ENCODE data around the gene SHLD1.
A peak's percentile ranks its signal among the peaks of the same experiment; 100 is the strongest.

Gene SHLD1

DNA sequence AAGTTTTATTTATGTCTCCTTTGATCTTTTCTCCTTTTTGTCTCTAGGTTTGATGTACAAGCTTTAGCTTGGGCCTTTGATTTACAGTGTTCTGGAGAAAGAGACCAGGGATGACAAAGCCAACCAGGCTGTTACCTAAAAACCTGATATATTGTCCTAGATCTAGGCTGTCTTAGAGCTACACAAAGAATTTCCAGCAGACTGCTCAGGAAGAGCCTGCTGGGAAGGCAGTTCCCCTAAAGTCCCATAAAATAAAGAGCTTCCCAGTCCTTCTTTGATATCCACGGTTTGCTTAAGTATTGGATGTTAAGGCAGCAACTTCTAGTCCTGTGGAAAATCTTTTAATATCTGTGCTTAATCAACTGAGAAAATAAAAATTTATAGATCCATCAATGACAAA is 70.5 kb downstream of the SHLD1 start:
- DNase-seq (ENCODE audit: low read depth in 2 of 2): no peak

DNA sequence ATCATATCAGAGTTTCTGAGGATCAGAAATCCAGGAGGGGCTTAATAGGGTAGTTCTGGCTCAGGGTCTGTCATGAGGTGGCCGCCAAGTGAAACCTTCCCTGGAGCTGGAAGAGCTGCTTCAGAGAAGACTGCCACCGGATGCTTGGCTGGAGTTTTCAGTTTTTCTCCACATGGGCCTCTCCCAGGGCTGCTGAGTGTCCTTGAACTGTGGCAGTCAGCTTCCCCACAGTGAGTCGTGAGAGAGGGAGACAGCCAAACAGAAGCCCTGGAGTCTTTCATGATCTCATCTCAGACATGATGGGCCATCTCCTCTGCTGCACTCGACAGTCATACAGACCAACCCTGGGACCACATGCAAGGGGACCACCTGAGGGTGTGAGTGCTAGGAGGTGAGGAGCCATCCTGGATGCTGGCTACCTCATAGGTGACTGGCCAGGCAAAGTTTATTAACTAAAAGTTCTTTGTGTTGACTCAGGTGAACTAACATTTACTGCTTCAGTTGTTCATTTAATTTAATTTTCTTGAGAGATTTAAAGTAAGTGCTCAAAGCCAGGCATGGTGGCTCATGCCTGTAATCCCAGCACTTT is 71.5 kb downstream of the SHLD1 start:
- DNase-seq (ENCODE audit: low read depth in 2 of 2): no peak

DNA sequence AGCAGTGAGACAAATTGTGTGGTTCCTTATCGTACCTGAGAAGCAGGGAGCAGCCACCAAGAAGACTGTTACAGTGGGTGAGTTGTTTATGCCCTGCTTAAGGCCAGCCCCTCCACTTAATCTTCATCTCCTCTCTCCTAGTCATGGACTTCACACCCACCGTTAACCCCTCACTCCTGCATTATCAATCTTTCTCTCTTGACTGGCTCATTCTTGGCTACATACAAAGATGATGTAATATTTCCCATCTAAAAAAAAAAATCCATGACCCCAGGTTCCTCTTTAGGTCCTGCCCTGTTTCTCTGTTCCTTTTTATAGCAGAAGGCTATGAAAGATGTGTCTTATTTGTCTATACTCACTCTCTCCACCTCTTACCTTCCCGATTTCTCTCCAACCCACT is 72.4 kb downstream of the SHLD1 start:
- DNase-seq (ENCODE audit: low read depth in 2 of 2): no peak

DNA sequence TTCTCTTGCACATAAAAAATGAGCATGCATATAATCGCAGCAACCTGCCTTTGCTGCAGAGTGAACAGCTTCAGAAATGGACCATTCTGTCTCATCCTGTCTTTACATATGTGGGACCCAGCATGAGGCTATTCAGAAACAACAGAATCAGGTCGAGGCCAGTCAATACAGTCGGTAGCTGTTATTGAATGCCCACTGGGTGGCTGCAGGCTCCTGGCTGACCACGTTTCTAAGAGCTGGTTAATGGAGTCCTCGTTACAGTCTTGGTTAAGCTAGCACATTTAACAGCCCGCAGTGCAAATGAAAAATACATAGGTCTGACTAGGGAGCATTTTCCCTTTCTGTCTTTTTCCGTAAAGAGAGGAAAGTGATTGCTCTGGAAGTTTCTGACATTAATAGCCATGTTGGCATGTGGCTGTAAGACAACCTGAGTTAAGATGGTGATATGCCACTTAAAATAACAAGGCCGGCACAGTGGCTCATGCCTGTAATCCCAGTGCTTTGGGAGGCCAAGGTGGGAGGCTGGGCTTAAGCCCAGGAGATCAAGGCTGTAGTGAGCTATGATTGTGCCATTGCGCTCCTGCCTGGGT is 75.0 kb downstream of the SHLD1 start:
- DNase-seq (ENCODE audit: low read depth in 2 of 2): no peak

DNA sequence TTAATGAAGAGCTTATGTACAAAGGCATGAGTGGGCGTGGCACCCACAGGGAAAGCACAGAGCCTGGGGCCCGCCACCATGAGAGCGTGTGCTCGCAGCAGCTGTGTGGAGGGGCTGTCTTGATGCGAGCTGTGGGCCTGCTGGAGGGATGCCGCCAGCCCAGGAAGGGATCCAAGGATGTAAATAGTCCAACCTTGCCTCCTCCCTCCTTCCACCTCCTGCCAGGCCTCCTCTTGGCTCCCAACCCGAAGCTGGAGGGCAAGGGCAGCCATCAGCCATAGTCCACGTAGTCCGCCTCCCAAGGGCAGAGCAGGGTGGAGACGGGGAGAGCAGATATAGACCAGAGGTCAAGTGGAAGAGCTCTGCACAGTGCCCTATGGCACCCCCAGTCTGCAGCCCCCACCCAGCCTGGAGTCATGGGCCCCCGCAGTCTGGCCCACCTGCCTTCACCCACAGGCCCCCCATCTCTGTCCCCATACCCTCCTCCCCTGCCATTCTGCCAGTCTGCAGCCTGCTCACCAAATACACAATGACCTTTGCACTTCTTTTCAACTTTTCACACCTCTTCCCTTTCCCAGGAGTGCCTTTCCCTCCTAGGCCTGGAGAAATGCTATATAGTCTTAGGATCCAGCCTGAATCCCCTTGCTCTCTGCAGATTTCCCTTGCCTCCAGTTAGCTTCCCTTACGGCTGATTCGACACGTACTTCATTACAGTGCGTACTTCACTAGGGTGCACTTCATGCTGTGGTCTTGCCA is 77.1 kb downstream of the SHLD1 start:
- no peak for DNase-seq (ENCODE audit: low read depth in 2 of 2)

DNA sequence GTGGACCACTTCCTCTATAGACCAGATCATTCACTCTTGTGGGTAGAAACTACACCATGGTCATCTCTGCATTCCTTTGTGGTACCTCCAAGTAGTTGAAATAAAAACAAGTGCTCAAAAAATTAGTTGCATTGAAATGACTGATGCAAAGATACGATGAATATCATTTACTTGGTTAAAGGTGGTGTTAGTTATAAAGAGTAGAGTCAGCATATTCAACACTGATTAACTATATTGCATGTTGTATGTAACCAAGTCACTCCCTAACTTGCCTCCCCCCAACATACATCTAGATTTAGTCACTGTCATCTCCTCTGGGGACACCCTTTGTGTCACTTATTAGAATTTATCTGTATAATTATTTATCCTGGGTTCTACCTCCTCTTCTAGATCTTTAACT is 77.7 kb downstream of the SHLD1 start:
- DNase-seq (ENCODE audit: low read depth in 2 of 2): no peak

DNA sequence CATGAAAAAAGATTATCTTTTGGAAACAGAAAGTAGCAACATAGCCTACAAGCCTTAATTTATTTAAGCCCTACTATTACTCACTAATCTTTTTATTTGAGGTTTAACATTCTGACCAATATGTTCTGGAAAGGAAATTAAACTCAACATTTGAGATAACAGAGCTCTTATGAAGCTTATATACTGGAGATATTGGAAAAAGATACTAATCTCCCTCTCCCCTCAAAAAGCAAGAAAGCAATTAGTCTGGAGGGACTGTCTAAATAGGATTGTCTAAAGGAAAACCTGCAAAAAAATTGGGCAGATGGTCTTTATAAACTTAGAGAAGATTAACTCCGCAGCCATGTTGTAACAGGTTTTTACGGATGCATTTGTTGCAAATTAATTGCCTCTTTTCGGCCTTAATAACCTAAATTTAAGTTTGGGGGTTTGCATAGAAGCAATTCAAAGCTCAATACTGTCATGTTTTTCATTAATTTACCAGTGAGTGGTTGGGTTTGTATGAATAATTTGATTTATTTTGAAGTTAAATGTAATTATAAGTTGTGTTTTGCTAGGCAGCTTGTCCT is 79.1 kb downstream of the SHLD1 start:
- no peak for DNase-seq (ENCODE audit: low read depth in 2 of 2)

DNA sequence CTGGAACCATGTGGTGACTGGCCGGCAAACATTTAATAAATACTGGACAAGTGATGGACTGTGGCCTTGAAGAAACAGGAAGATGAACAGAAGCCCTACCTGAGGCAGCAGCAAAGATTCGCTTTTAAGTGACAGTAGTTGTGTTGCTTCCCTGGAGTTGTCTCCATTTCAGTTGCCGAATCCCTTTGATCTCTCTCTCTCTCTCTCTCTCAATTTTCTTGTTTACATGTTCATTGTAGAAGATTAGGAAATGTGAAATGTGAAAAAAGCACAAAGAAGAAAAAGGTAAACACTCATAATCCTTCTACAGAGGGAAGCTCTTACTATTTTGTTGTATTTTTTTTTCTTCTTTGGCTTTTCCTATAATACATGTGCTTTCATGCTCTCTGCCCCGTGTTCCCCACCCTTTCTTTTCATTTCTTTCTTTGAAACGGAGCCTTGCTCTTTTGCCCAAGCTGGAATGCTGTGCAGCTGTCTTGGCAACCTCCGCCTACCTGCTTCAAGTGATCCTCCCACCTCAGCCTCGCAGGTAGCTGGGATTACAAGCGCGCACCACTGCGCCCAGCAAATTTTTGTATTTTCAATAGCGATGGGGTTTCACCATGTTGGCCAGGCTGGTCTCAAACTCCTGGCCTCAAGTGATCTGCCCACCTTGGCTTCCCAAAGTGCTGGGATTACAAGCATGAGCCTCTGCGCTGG is 81.5 kb downstream of the SHLD1 start:
- no peak for DNase-seq (ENCODE audit: low read depth in 2 of 2)

DNA sequence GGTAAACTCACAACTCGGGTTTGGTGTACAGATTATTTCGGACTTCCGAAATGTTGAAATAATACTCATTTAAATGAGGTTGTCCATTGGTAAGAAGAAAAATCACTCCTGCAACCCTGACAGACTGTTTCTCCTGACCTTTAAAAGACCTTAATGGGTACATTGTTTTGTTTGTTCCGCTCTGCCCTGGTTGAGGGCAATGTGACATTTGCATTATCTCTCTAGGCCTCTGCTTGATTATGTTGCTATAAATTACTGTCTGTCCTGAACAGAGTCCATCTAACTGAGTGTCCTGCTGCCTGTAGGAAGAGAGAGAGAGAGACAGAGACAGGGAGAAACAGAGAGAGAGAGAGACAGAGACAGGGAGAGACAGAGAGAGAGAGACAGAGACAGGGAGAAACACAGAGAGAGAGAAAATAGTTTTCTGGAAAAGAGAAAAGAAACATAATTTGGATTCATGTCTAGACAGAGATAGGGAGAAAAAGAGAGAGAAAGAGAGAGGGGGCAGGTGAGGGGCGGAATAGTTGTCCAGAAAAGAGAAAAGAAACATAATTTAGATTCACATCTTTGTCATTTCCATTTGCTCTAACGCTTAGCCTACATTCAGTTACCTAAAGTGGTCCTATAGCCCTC is 83.2 kb downstream of the SHLD1 start:
- DNase-seq (ENCODE audit: low read depth in 2 of 2): no peak

DNA sequence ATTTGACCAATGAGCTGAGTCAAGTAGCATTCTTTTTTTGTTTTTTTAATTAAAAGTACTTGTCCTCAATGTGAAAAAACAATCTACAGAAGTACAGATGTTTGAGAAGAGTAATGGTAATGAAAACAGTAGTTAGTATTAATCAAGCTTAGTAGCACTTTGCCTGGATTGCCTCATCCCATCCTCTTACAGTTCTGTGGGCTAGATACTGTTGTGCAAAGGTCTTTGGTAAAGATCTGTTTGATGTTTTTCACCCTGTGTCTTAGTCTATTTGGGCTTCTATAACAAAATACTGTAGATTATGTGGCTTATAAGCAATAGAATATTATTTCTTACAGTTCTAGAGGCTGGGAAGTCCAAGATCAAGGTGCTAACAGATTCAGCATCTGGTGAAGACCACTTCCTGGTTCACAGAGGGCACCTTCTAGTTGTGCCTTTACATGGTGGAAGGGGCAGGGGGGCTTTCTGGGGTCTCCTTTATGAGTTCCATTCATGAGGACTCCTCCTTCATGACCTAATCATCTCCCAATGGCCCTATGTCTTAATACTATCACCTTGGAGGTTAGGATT is 84.3 kb downstream of the SHLD1 start:
- no peak for DNase-seq (ENCODE audit: low read depth in 2 of 2)

DNA sequence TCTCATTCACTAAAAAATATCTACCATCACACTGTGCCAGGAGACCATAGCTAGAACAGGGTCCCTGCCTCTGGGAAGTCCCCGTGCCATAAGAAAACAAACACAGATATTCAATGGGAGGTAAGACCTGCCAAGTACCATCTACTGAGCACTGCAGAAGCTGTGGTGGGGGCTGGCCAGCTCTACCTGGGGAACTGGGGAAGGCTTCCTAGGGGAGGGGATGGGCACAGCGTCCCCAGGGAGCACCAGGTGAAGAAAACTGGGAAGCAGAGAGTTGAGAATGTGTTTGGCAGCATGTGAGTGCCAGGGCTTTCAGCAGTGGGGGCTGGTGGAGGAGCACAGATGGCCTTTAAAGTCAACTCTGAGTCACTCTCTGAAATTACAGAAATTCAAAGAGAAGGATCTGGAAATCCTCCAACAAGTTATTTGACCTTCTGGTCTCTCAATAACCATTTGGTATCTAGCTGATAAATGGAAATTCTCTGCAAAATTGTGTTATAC is 85.2 kb downstream of the SHLD1 start:
- DNase-seq (ENCODE audit: low read depth in 2 of 2): no peak

DNA sequence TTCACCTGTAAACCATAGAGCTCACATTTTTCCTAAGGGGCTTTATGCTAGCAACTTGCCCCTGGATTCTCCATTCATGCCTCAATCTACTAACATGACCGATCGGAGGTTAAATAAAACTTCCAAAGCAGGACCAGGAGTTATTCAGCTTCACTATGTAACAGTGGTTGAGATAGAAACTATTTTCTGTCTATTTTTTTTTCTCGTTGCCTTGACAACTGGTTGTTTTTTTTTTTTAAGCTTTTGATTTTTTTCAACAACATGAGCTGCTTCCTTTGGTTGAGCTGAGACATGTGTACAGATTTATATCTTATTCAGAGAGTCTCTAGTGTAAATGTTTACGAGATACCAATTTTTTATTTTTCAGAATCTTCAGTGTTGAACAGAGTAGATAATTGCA is 85.7 kb downstream of the SHLD1 start:
- no peak for DNase-seq (ENCODE audit: low read depth in 2 of 2)

DNA sequence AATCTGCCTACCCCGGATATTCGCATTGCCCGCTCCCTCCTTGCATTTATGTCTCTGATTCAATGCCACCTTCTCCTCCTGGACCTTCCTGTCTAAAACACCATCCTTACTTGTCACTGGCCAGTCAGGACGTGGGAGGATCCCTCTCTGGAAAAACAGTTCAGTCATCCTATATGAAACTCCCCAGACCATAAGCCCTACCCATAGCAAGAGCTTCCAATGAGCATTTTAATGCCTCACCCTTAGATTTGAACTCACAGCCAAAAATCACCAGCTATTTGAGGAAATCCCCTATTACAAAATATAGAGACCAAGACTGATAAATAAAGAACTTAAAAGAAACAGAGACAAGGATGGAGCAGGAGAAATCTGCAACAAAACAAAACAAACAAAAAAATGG is 86.4 kb downstream of the SHLD1 start:
- DNase-seq (ENCODE audit: low read depth in 2 of 2): no peak

DNA sequence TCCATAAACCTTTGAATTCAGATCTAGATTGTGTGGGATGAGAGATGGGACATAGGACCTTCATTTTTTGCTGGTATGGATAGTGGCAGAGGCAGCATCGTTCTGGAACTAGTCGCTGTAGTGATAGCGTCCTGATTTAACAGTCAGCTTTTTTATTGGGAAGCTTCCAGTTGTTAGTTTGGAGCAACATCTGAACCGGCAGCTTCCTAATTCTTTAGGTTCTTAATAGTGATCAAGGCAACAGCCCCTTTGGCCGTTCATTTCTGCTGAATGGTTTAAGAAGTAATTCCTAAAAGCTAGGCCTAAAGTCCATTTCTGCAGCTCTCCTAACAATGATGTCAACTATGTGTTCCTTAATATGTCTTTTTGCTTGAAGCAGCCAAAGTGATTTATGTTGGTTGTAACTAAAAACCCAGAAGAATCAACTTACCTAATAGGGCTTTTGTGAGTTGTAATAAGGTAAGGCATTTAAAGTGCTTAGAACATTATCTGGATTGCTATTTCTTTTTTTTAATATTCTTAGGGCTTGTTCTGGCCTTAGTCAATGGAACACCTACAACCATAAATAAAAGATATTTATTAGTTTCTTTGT is 90.3 kb downstream of the SHLD1 start:
- DNase-seq (ENCODE audit: low read depth in 2 of 2): no peak

DNA sequence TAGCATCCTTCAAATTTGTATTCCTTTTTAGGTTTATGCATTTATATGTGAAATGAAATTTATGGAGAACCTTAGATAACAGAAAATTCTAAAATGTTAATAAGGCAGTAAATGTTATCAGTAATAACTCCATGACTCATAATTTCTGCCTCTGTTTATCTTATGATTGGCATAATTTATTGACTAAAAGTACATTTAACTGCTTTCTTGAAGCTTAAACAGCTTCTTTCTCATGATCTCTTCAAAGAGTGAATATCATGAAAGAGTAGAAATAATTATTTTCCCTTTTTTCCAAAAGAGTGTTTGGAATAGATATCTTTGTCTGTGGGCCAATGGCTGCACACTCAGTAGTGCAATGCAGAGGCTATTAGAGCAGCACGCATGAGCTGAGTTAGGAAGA is 91.3 kb downstream of the SHLD1 start:
- DNase-seq (ENCODE audit: low read depth in 2 of 2): no peak

DNA sequence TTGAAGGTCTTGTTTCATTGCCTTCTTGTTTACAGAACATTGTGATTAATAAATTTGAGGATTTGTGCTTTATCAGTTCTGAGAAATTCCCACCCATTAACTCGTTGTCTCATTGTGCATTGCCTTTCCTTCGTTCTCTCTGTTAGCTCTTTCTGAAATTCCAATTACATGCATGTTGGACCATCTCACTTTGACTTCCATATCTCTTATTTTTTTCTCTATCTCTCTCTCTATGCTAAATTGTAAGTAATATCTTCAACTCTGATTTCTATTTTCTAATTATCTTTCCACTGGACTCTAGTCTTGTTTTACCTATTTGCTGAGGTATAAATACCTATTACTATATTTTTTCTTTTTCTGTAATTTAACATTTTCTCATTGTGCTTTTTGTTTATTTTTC is 92.3 kb downstream of the SHLD1 start:
- no peak for DNase-seq (ENCODE audit: low read depth in 2 of 2)

DNA sequence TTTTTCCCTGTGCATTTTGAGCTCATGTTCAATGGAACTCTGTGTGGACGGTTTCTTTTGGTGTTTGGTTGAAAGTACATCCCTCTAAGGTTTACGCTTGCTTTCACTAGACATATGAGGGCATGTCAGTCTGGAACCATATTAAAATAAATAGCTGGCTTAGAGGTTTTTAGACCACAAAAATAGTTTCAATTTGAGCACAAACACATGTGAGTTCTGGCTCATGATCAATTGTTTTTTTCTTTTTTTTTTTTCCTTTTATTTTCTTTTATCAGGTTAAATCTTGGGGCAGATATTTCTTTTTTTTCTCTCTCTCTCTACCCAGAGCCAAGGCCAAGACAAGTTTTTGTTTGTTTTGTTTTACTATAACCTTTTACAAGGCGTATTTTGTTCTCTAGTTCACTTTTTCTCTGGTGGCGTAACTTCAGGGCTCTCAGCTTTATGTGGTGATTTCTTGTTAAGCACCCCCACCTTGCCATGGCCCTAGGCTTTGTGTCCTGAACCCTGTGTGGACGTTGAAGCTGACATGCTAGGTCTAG is 92.9 kb downstream of the SHLD1 start:
- no peak for DNase-seq (ENCODE audit: low read depth in 2 of 2)

DNA sequence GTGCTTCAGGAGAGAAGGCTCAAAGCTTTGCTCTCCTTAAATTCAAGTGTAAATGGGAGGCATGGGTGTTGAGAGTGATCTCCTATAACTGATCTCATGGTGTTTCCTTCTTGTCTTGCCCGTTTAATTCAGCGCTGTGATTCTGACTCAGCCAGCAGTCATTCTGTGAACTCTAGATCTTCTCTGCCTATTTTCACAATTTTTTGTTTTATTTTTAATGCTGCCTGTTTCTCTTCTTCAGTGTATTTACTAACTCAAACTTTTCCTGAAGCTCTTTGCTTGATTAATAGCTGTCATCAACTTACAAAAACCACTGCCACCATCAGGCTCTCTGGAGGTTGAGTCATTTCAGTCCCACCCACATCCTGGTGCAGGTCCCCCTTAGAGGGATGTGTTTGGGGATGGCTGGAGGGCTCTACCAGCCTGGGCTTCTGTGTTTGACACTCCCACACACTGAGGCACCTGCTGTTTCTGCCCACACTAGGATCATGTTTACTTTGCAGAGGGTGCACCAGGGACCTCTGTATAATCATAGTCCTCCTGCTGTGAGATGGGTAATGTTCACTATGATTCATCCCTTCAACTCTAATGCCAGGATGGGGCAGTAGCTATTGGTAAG is 94.0 kb downstream of the SHLD1 start:
- DNase-seq (ENCODE audit: low read depth in 2 of 2): peak; percentile 1 to 10

DNA sequence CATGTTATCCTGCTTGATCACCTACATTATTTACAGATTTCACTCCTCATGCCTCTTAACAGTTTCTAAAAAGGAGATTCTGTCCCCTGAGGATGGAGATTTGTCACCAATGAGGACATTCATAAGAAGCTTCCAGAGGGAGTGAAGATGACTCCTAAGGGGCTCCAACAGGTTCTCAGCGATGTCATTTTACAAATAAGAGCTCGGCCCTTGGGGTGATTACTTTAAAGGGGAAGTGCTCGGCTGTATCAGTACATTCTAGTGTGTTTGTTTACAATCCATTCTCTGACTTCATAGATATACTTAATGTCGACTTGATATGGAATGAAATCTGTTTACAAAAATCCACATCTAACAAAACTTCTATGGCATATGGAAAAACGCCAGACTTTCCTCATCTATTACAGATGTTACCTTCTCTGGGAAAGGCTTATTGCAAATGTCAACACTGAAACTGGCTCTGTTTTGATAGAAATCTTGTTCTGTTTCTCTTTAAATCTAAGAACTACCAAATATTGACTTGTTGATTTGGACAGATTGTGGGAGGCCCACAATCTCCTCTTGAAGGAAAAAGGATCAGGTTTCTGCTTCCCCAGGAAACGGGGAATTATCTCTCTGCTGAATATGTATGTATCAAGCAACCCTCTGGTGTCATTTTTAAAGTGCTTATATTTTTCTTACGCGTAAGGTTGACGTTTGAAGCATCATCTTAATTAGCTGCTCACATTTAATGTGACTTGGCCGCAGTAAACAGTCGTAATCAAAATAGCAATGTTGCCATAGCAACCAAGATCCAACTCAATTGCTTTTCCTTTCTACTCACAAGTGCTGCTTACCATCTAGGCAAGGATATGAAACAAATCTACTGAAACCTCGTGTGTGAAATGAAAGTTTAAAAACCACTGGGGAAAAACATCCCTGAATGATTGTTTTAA is 95.7 kb downstream of the SHLD1 start:
- no peak for DNase-seq (ENCODE audit: low read depth in 2 of 2)

All from stimulated activated CD8-positive, alpha-beta memory T cell treated with anti-CD3 and anti-CD28 coated beads, Interleukin-2, amount 100 ng/mL, for 1 hour (primary cell).